ENCODE measurements around the gene YPEL4.

DNA sequence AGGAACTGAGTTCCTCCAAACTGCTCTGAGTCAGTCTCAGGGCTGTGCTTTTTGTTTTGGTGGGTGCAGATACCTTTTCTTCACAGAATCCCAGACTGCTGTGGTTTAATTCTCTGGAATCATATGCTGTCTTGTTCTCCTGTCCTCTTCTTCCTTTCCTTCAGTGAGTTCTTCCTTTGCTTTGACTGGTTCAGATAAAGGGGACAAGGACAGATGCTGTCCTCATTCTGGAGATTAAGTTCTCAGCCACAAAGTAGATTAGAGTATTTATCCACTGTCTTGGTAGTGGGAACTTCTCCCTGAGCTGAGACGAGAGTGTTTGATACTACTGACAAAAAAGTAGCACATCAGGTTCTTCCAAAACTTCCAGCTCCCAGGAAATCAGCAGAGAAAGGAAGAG, 31.5 kb upstream of the YPEL4 start:
- TF ChIP-seq, protein P1, sequence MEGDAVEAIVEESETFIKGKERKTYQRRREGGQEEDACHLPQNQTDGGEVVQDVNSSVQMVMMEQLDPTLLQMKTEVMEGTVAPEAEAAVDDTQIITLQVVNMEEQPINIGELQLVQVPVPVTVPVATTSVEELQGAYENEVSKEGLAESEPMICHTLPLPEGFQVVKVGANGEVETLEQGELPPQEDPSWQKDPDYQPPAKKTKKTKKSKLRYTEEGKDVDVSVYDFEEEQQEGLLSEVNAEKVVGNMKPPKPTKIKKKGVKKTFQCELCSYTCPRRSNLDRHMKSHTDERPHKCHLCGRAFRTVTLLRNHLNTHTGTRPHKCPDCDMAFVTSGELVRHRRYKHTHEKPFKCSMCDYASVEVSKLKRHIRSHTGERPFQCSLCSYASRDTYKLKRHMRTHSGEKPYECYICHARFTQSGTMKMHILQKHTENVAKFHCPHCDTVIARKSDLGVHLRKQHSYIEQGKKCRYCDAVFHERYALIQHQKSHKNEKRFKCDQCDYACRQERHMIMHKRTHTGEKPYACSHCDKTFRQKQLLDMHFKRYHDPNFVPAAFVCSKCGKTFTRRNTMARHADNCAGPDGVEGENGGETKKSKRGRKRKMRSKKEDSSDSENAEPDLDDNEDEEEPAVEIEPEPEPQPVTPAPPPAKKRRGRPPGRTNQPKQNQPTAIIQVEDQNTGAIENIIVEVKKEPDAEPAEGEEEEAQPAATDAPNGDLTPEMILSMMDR (conservative IDR thresholded peaks at IDR 0.05; ENCODE audit: low read length), result no peak
- TF ChIP-seq EZH2phosphoT487 (IDR thresholded peaks at IDR 0.05; ENCODE audit: borderline replicate concordance), result no peak
